SHP77 (cell line): Measurements from ENCODE around the gene AOX1.
A peak's percentile ranks its signal among the peaks of the same experiment; 100 is the strongest.
"Not testable (repeated sequence)": the region's sequence is repeated elsewhere in the genome, so short reads cannot be mapped to it uniquely, and the experiment has no call there.

ENCODE experiments used
- DNase-seq, 2 experiments: peaks; one replicate each; lab custom pipeline; 2025; lab: John Stamatoyannopoulos, UW

Gene AOX1

DNA sequence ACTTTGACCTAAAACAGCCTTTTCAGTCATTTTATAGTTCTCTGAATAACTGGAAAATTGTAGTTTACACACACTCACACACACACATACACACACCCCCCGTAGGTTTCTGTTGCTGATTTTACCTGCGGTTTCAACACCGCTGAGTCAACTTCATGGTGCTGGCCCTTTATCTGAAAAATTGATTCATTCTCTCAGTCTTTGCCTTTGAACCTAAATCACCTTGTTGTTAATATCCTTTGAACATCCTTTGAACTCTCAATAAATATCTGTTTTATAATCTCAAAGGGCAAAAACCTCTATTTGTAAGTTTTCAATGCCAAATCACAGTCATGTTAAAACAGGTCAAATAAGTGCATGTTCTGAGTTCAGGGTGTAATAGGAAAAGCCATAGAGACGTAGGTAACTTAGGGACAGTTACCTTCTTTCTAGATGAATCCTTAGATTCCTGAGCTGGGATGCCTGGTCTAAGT lies 116.9 kb downstream of the AOX1 start:
- no peak for DNase-seq

DNA sequence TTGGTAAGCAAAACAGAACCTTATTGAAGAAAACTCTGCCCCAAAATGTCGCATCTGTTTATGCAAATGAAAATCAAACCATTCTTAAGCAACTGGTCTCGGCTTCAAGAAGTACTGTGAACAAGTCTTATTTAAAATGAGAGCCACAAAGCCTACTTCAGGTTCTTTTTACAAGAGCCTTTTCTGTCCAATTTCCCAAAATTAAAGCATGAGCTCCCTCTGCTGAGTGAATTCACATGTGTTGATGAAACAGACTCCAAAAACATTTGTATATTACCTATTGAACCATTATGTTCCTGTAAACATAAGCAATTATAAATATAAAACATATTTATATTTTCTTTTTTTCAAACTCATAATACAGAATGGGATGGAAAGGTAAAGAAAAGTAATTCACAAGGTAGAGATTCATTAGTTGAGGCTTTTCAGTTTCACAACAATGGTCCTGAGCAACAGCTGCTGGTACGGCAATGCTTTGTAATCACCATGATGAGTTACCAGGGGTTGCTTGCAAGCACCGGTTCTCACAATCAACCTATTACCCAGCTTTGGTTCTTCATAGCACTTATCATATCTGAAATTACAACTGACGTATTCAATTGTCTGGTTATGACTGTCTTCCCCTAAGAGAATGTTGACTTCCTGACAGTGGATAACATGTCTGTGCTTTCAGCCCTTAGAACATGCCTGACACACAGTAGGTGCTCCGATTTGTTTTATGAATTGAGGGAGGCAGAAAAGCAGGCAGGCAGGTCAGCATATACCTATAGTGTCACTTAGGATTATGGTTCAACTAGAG lies 117.5 kb downstream of the AOX1 start:
- peak; percentile 47 to 57 for DNase-seq

DNA sequence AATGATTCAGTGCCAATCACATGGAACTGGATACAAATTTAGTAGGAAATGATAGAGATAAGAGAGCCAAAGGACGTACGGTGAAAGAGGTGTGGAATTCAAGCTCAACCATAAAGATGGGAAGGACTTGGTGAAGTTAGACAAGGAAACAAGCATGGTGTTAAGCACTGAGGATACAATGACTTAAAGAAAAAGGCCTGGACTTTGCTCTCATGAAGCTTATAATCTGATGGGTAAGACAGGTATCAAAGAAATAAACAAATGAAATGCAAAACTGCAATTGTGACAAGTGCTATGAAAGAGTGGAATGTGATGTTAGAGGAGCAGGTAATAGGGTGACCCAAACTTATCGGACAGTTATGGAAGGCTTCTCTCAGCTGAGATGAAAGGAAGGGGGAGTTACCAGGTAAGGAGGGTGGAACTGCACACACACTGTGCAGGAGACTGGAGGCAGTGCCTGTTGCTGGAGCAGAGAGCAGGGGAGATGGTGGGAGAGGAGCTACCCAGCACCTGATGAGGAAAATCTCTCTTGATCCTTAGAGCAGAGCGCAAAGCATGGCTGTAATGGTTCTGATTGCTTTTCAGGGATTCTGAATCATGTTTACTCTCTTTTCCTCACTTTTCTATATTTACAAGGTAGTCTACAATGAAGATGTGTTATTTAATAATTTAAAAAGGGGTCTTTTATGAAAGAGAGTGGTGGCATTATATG lies 118.3 kb downstream of the AOX1 start:
- DNase-seq = no peak

DNA sequence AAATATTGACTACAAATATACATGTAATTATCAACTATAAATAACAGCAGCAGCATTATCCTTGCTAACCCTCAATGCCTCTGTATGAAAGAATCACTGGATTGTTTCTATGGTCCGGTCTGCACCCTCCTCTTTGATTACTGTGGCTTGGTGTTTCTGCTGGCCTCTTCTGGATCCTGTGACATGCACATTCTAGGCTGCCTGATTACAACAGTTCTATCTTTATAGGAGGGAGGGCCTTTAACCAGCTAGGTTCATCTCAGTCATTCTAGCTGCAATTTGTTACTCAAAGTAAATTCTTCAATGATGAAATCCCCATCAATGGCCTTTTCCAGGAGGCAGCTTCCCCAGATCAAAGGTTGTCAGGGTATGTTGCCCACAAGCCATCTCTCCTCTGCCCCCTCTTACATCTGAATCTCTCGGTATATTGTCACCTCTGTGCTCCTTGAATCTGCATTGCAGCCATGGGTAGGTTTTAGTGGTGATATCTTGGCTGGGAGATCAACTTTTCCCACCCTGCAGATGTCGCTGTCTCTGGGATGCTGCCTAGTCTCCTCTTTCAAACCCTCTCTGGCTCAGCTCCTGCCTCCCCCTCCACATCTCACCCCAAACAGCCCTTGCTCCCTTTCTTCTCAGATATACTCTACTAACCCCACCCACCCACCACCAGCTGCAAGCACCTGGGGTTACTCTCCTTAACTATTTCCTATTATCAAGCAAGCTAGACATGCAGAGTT lies 119.7 kb downstream of the AOX1 start:
- DNase-seq = no peak

DNA sequence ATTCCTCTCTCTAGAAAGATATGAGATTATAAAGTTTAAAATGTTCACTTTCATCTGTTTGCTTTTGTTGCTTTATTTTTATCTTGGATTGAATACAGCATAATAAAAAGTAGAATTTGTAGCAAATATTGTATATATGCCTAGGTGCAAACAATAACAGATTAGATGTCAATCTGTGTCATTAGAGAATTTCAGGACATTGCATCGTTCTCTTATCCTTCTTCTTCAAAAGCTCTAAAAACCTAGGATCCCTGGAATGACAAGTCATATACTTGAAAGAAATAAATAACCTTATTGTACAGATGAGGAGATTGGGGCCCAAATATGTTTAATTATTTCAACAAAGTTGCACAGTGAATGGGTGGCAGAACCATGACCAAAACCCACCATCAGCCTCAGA lies 123.1 kb downstream of the AOX1 start:
- no peak for DNase-seq

DNA sequence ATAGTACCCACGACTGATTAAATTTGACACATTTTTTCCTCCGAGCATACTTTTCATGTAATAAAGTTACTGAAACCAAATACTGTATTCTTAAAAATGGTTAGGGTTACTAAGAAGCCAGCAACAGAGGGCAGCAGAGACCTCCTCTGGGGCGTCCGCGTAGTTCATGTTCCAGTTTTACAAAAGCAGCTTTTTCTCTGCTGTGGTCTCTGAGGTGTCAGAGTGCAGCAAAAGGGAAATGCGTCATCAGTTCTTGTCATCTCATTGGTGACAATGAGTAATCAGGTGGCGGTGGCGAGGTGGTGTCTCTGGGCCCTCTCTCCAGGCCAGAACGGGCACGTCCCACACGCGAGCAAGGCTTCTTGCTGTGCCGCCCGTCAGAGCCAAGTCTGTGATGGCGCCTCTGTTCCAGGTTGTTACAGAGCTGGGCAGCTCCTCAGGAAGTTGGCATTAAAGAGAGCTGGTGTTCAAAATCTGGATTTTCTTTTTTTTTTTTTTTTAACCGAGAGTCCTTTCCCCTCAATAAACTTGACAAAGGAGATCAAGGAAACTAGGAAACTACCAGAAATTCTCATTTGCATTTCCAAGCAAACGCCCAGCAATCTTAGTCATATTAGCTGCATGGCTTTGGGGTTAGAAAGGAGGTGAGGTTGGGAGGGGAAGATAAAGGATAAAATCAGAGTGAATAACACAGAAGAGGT lies 127.3 kb downstream of the AOX1 start:
- peak; percentile 96 to 98 for DNase-seq

DNA sequence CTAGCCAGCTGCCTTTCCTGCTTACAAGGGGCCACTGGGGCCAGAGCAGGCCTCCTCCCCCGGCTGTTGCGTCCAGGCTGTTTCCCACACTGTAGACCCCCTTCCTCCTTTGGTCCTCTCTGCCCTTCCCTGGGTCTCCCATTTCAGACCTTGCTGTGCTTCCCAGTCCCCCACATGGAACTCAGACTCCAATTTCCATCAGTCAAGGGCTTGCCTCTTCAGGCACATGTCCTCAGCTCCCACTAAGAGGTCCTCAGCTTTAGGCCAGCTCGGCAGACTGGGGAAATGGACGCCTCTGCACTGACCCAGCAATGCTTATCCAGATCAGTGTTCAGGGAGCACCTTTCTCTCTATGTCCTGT lies 127.9 kb downstream of the AOX1 start:
- DNase-seq = no peak

DNA sequence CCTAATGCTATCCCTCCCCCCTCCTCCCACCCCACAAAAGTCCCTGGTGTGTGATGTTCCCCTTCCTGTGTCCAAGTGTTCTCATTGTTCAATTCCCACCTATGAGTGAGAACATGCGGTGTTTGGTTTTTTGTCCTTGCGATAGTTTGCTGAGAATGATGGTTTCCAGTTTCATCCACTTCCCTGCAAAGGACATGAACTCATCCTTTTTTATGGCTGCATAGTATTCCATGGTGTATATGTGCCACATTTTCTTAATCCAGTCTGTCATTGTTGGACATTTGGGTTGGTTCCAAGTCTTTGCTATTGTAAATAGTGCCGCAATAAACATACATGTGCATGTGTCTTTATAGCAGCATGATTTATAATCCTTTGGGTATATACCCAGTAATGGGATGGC lies 129.2 kb downstream of the AOX1 start:
- DNase-seq = not testable (repeated sequence)

DNA sequence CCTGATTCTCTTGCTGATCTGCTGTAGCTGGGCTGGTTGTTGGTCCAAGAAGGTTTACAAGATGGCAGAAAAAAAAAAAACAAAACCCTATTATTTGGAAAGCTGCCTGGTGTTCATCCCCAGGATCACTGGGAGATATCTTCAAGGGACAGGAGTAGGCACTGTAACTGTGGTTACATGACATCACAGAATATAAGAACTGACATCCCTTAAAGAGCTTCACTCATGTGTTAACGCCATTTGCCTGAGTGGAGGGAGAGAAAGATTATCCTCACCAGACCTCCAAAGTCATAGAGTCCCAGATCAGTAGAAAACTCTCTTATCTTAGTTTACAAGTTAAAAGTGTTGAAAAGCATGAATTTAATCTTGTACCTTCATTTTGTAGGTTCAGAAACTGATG lies 130.6 kb downstream of the AOX1 start:
- DNase-seq = no peak
